Right renal pelvis (tissue), 4 donors: ENCODE data around the gene OVAAL. TPM values are rescaled to one million over a fixed set of nuclear protein-coding genes. Genes with fewer than 3 reads are reported as not detected.
"Not testable (repeated sequence)": the region's sequence is repeated elsewhere in the genome, so short reads cannot be mapped to it uniquely, and the experiment has no call there.

Experiments
- DNase-seq, 4 donors: peaks; one replicate each; pipeline ENCODE4 v3.0.0-alpha.2; 2013; ENCODE audit warnings: low read depth in 4 of 4, low spot score in 3 of 4, missing footprints in 1 of 4
- polyA plus RNA-seq, 4 donors: library from polyadenylated mRNA; unstranded; fragments of 120-200 nt; gene quantifications; one replicate each; pipeline ENCODE4 v1.2.1, GENCODE V29; 2013; ENCODE audit not compliant: insufficient read length in 4 of 4

The OVAAL gene
- polyA plus RNA-seq, 4 donors = not detected

- no peak for DNase-seq
These were observed 19.6 kb upstream of the OVAAL start for GRCh38 chr1:180539136-180539535.

GRCh38 chr1:180540697-180541594, 17.8 kb upstream of the OVAAL start:
- DNase-seq = no peak

GRCh38 chr1:180542113-180542837, 16.5 kb upstream of the OVAAL start:
- no peak for DNase-seq

GRCh38 chr1:180542838-180543145, 16.0 kb upstream of the OVAAL start:
- no peak for DNase-seq

DNA sequence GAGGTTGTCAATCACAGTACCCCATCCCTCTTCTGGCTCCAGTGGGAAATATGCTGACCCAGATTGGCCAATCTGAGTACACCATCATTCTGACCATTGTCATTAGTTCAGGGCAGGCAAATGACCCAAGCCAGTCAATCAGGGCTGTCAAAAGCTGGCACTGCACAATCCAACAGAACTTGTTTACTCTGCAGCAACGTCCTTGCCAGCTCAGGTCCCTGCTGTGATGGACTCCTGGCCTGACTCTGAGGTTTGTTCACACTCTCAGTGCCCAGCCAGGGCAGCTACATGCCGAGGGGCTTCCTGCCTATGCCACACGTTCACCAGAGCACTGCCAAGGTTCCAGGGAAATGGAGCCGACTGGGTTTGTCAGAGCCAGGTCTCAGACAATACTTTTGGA, 14.7 kb upstream of the OVAAL start:
- DNase-seq = no peak

- no peak for DNase-seq
These were observed 12.8 kb upstream of the OVAAL start for GRCh38 chr1:180545991-180546390.

GRCh38 chr1:180548686-180549317, 10.0 kb upstream of the OVAAL start:
- DNase-seq = no peak

DNA sequence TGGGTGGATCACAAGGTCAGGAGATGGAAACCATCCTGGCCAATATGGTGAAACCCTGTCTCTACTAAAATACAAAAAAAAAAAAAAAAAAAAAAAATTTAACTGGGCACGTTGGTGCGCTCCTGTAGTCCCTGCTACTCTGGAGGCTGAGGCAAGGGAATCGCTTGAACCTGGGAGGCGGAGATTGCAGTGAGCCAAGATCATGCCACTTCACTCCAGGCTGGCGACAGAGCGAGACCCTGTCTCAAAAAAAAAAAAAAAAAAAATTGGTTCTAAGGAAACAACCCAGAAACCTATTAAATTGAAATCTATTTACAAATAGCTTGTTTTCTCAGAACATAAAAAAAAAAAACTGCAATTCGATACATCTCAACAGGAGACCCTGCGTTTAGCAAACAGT, 9.0 kb upstream of the OVAAL start:
- DNase-seq = not testable (repeated sequence)

GRCh38 chr1:180550241-180550640, 8.5 kb upstream of the OVAAL start:
- DNase-seq = no peak

DNA sequence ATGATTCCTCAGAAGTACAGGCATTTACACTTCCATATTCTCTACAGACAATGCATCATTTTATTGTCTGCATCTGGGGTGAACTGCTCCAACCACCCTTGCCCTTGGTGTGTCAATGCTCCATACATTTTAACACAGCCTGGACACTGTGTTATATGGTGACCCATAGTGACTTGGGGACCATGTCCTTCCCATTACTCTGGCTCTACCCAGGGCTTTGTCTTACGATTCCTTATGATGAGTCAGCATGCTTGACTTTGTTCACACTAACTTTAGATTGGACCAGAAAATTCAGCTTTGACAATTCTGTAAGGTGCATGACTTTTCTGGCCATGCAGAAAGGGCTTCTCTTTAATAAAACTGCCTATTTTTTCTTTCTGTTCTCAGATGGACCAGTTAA, 6.8 kb upstream of the OVAAL start:
- DNase-seq = no peak

GRCh38 chr1:180553046-180553445, 5.7 kb upstream of the OVAAL start:
- DNase-seq = not testable (repeated sequence)

GRCh38 chr1:180555411-180555810, 3.4 kb upstream of the OVAAL start:
- no peak for DNase-seq

DNA sequence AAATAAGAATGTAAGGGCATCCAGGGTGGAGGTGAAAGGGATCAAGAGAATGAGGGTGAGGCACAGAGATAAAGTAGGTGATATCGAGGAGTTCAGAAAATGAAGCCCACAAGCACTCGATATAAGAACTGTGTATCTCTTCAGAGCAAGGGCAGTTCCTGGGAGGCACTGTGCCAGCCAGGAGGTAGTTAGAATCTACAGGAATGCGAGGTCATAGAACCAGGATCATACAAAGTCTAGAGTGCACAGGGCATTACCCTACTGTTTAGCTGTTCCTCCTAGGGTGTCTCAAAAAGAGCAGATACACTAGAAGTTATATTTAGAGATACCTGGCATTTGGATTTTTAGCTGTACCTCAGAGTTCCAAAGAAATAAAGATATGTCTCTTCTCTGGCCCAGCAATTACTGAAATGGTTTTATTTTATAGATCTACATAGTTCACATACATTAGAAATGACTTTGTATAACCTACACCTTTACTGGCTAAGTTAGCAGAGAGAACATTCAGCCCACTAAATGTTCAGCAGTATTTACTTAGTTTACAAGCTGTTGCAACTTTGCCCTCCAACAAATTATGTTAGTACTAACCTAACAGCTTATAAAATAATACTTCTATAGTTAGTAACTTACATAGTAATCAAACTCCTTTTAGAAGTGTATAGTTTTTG, 1.6 kb downstream of the OVAAL start:
- DNase-seq = no peak

DNA sequence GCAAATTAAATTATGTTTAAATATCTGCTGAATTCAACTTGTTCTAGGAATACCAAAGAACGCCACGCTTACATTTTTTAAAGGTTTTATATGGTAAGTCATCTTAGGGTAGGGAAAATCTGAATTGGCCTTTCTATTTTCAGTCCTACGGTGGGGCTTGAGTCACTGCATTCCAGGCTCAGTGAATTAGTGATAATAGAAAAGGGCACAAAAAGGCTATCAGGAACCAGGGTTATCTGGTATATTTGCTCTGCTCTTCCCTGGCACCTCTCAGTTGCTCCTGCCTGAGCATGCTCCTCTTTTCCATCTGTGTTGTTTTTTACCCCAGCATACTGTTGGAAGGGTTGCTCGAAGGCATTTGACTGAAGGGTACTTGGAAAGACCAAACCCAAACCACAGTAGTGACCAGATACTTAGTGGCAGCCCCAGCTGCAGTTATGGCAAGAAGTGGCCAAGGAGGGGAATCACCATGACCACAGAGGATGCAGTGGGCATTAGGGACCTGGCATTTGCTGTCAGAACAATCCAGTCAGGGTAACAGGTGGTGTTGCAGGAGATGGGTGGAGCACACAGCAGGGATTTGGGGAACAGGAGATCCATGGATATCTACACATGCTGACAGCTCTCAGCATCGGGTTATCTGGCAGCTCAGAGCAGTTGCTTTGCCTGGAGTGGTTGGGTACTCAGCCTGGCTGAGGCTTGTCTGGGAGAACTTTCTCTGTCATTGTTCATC, 2.3 kb downstream of the OVAAL start:
- DNase-seq = no peak

DNA sequence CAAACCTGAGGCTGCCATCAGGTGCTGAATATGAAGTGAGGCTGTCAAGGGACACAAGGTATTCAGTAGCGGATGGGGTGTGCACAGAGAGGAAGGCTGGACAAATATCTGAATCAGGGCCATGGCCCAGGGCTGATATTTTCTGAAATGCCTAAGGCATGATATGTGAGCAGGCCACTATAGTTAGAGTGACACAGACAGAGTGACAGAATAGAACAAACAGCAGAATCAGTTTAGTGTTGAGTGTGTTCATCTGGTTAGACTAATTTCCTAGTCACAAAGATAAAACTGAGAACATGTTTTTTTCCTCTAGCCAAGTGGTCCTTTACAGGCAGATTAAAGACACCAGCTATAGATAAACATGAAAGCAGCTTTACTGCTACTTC, 3.9 kb downstream of the OVAAL start:
- no peak for DNase-seq

- no peak for DNase-seq
These were observed 4.5 kb downstream of the OVAAL start for GRCh38 chr1:180563026-180563827.

DNA sequence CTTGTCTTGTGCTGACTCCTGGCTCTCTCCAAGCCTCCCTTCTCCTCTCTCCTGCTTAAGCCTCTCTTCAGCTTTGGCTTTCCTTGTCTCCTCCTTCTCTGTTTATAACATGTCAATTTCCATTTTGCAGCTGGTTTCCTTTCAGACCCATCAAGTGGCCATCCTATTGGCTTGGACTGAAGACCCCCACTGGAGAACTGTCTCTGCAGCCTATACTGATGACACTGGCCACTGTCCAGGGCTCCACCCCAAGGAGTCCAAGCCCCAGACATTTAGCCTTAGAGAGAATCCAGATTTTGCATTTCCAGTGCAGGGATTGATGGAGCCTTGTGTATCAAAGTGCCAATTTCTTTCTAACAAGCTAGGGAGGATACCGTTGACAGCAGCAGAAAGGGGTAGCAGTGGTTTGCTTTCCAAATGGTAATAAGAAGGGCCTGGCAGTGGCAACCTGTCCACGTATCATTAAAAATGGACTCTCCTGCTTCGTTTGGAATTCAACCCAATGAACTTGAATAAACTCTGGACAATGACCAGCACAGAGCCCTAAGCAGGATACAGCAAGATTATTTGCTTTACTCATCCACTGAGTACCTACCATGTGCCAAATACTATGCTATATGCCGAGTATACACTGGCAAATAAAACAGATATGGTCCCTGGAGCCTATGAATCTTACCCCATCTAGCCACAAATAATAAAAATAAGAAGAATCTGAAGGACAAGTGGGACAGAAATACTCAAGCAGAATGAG, 6.5 kb downstream of the OVAAL start:
- no peak for DNase-seq

DNA sequence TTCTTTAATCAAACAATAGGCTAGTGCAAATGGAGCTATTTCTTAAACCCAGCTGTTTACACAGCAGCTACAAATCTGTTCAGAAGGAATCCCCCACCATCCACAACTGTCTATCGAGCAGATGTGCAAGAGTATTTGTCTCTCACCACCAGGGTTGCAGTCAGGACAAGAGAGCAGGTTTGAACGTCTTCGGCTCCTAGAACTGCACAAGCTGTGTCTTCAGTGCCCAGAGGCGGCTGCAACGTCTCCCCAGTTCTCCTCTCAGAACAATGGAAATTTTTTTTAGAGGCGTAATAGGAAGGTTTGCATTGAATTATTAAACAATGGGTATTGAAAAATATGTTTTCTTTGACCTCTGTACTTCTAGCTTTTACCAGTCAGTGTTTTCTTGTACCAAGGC, 7.3 kb downstream of the OVAAL start:
- no peak for DNase-seq

DNA sequence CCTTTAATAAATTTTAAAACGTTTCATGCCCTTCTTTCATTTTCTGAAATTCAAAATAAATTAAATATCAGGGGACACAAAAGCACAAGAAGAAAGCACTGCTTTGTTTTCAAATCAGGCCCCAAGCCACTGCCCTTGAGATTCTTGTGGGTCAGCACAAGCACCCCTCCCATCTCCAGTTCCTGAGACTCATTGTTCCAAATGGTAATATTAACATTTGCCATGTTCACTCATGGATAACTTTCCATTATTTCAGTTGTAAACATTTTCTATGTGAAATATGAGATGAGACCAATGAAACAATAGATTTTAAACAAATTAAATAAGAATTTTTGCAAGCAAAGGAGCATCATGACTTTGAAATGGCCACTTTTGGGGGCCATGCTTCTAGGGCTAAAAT, 7.7 kb downstream of the OVAAL start:
- no peak for DNase-seq
